Hepatocyte (in vitro differentiated cells): ENCODE results near the gene SPAG6. TPM values are rescaled to one million over a fixed set of nuclear protein-coding genes. Genes with fewer than 3 reads are reported as not detected.
"Not testable (repeated sequence)": the region's sequence is repeated elsewhere in the genome, so short reads cannot be mapped to it uniquely, and the experiment has no call there.

ENCODE experiments used
- DNase-seq: peaks from one replicate; pipeline ENCODE4 v3.0.0-alpha.2; 2016; ENCODE audit warnings: low spot score
- H2AFZ ChIP-seq: fragments of 200-600 bp; sonication (generic); 2 replicates; pipeline ENCODE4 v1.6.0; 2016; ENCODE audit warnings: antibody characterized with exemption, mild to moderate bottlenecking
- H3K27ac ChIP-seq: fragments of 200-600 bp; sonication (generic); 2 replicates; pipeline ENCODE4 v1.5.1; 2016; ENCODE audit warnings: mild to moderate bottlenecking
- H3K27me3 ChIP-seq: fragments of 200-600 bp; sonication (generic); 2 replicates; pipeline ENCODE4 v1.6.1; 2016
- H3K36me3 ChIP-seq: fragments of 200-600 bp; sonication (generic); replicated peaks from 2 replicates; pipeline ENCODE4 v1.5.1; 2016; ENCODE audit warnings: low read depth; ENCODE audit not compliant: insufficient read depth
- H3K4me1 ChIP-seq: fragments of 200-600 bp; sonication (generic); 2 replicates; pipeline ENCODE4 v1.5.1; 2016; ENCODE audit warnings: mild to moderate bottlenecking, moderate library complexity; ENCODE audit not compliant: insufficient read depth
- H3K4me2 ChIP-seq: fragments of 200-600 bp; sonication (generic); 2 replicates; pipeline ENCODE4 v1.6.0; 2016
- H3K4me3 ChIP-seq: fragments of 200-600 bp; sonication (generic); 2 replicates; pipeline ENCODE4 v1.5.1; 2016; ENCODE audit warnings: mild to moderate bottlenecking
- H3K79me2 ChIP-seq: fragments of 200-600 bp; sonication (generic); 2 replicates; pipeline ENCODE4 v1.6.0; 2017; ENCODE audit warnings: mild to moderate bottlenecking
- H3K9me2 ChIP-seq: fragments of 200-600 bp; sonication (generic); replicated peaks from 2 replicates; pipeline ENCODE4 v1.6.0; 2017; ENCODE audit warnings: mild to moderate bottlenecking; ENCODE audit not compliant: insufficient read depth
- H3K9me3 ChIP-seq: fragments of 200-600 bp; sonication (generic); 2 replicates; pipeline ENCODE4 v1.5.1; 2016; ENCODE audit warnings: low read depth, mild to moderate bottlenecking
- H4K20me1 ChIP-seq: fragments of 200-600 bp; sonication (generic); 2 replicates; pipeline ENCODE4 v1.6.0; 2016; ENCODE audit warnings: mild to moderate bottlenecking; ENCODE audit not compliant: insufficient read depth, poor library complexity, severe bottlenecking
- EZH2 ChIP-seq: fragments of 200-600 bp; sonication (generic); IDR thresholded peaks from 2 replicates; pipeline ENCODE4 v1.6.1; 2016; ENCODE audit warnings: antibody characterized with exemption, mild to moderate bottlenecking, borderline replicate concordance
- EZH2phosphoT487 ChIP-seq: fragments of 200-600 bp; sonication (generic); IDR thresholded peaks from one replicate; pipeline ENCODE4 v1.6.1; 2018; ENCODE audit warnings: antibody characterized with exemption, mild to moderate bottlenecking, low read depth, moderate library complexity; ENCODE audit not compliant: unreplicated experiment, severe bottlenecking
- WGBS: methylation state at CpG from one replicate; pipeline ENCODE4 v1.1.6; 2016; ENCODE audit warnings: low lambda C conversion rate; ENCODE audit errors: missing lambda C conversion rate; 5-methylcytosine and 5-hydroxymethylcytosine counted together
- polyA plus RNA-seq: library from polyadenylated mRNA; unstranded; fragments of >200 nt; fragmentation: Nextera tagmentation; extraction: Ambion mirVana; gene quantifications from 2 replicates; pipeline ENCODE4 v1.2.1, GENCODE V29; 2016
- total RNA-seq: library from RNA; depleted of rRNA; stranded (reverse); fragments of >200 nt; gene quantifications from 2 replicates; pipeline ENCODE4 v1.2.3, GENCODE V29; 2014
- TF ChIP-seq, protein P1 (sequence below): fragments of 200-600 bp; sonication (generic); IDR thresholded peaks from 2 replicates; pipeline ENCODE4 v1.5.1; 2016; ENCODE audit warnings: antibody characterized with exemption, mild to moderate bottlenecking; ENCODE audit not compliant: poor library complexity

The SPAG6 gene
- total and polyA plus RNA-seq, 2 experiments from 2014 or later = 0.17 TPM; not detected in 1

DNA sequence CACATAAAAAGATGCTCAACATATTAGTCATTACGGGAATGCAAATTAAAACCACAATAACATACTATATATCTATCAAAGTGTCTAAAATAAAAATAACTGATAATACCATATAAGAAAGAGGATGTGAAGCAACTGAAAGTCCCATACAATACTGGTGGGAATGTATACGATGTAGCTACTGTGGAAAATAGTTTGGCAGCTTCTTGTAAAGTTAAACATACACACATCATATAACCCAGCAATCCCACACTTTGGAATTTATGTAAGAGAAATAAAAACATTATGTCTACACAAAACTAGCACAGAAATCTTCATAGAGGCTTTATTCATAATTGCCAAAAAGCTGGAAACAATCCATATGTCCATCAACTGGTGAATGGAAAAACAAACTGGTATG is 39.6 kb upstream of the SPAG6 start:
- no peaks in the 10 kb centered on the region for H4K20me1 ChIP-seq
- H3K9me3 ChIP-seq = no peaks in the 10 kb centered on the region
- H3K27ac ChIP-seq = no peak overlapping the region
- no peak for TF ChIP-seq EZH2phosphoT487
- TF ChIP-seq EZH2 = no peak
- TF ChIP-seq, protein P1, sequence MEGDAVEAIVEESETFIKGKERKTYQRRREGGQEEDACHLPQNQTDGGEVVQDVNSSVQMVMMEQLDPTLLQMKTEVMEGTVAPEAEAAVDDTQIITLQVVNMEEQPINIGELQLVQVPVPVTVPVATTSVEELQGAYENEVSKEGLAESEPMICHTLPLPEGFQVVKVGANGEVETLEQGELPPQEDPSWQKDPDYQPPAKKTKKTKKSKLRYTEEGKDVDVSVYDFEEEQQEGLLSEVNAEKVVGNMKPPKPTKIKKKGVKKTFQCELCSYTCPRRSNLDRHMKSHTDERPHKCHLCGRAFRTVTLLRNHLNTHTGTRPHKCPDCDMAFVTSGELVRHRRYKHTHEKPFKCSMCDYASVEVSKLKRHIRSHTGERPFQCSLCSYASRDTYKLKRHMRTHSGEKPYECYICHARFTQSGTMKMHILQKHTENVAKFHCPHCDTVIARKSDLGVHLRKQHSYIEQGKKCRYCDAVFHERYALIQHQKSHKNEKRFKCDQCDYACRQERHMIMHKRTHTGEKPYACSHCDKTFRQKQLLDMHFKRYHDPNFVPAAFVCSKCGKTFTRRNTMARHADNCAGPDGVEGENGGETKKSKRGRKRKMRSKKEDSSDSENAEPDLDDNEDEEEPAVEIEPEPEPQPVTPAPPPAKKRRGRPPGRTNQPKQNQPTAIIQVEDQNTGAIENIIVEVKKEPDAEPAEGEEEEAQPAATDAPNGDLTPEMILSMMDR = no peak
- H3K36me3 ChIP-seq = no peaks in the 10 kb centered on the region
- peaks cover 2% of the 10 kb centered on the region for H3K27me3 ChIP-seq
- no peaks in the 10 kb centered on the region for H3K9me2 ChIP-seq
- DNase-seq = no peak
- no peaks in the 10 kb centered on the region for H3K79me2 ChIP-seq
- no peak overlapping the region for H2AFZ ChIP-seq
- H3K4me1 ChIP-seq = no peaks in the 10 kb centered on the region
- H3K4me2 ChIP-seq = no peak overlapping the region
- no peak overlapping the region for H3K4me3 ChIP-seq
- WGBS = 84% methylated on average over 2 of the region's 2 CpGs

DNA sequence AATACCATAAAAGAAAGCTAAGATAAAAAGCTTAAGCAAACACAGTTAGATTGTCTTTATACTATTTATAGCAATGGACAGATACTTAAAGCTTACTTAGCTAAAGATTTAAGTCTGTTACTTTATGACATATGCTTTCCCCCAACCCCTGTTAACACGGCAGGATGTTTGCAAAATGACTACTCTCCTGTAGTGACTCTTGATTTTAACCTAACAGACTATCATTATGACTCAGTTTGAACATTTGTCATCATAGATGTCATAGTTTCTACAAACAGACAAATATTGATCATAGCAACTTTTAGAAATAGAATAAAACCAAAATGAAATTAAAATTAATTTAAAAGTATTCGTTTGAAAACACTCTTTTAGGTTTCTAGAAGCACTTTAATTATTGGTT is 36.9 kb upstream of the SPAG6 start:
- H2AFZ ChIP-seq = no peak overlapping the region
- no peak for DNase-seq
- H3K36me3 ChIP-seq = no peaks in the 10 kb centered on the region
- no peak overlapping the region for H3K4me2 ChIP-seq
- H3K79me2 ChIP-seq = no peaks in the 10 kb centered on the region
- no peaks in the 10 kb centered on the region for H4K20me1 ChIP-seq
- no peaks in the 10 kb centered on the region for H3K9me2 ChIP-seq
- H3K9me3 ChIP-seq = no peaks in the 10 kb centered on the region
- WGBS = 65% methylated on average over 2 of the region's 2 CpGs
- H3K4me3 ChIP-seq = no peak overlapping the region
- H3K27me3 ChIP-seq = peaks cover 6% of the 10 kb centered on the region
- TF ChIP-seq, protein P1 = no peak
- TF ChIP-seq EZH2 (no peak), EZH2phosphoT487 (no peak)
- H3K4me1 ChIP-seq = no peaks in the 10 kb centered on the region
- no peak overlapping the region for H3K27ac ChIP-seq

DNA sequence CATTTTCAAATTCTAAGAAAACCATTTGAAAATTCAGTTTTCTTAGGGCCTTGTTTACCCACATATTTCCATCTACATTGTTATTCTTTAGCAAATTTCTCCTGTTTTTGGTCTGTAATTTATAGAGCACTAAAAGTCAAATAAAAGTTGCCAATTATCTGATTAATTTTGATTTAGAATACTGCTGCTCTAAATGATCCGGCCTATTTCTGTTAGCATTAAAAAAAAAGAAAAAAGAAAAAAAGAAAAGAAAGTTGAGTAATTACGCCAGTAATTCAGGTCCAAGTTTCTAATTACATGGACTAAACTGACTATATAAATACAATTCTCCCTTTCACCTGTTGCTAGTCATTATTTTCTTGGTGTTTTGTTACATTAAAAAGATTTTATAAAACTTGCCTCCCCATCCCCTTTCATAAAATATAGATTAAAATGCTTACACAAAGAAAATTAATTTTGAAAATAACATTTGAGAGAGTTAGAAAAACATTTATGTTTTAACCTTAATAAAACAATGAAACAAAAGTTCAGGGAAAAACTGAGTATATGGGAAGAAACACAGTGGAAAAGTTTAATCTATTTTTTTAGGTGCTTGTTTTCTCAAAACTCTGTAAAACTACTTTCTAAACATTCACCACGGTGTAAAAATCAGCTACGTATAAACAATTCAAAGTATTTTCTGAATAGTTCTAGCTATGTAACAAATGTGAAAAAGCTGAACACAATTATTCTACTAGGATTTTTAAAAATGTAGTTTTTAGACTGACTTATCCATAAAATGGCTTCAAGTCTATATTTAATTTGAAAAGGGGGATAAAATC is 35.9 kb upstream of the SPAG6 start:
- no peaks in the 10 kb centered on the region for H3K9me3 ChIP-seq
- H3K79me2 ChIP-seq = no peaks in the 10 kb centered on the region
- WGBS = 87% methylated on average over 4 of the region's 4 CpGs
- TF ChIP-seq EZH2phosphoT487 (no peak), EZH2 (no peak)
- TF ChIP-seq, protein P1 = no peak
- no peak overlapping the region for H3K4me2 ChIP-seq
- no peaks in the 10 kb centered on the region for H4K20me1 ChIP-seq
- no peak for DNase-seq
- no peaks in the 10 kb centered on the region for H3K4me1 ChIP-seq
- no peak overlapping the region for H2AFZ ChIP-seq
- H3K4me3 ChIP-seq = no peak overlapping the region
- H3K36me3 ChIP-seq = no peaks in the 10 kb centered on the region
- no peak overlapping the region for H3K27ac ChIP-seq
- peaks cover 6% of the 10 kb centered on the region for H3K27me3 ChIP-seq
- no peaks in the 10 kb centered on the region for H3K9me2 ChIP-seq

DNA sequence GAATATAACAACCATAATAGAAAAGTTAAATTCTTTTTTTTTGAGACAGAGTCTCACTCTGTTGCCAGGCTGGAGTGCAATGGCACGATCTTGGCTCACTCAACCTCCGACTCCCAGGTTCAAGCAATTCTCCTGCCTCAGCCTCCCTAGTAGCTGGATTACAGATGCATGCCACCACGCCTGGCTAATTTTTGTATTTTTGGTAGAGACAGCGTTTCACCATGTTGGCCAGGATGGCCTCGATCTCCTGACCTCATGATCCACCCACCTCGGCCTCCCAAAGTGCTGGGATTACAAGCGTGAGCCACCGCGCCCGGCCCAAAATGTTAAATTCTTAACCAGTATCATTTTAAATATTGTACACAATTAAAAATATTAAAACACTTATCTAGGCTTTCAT is 35.3 kb upstream of the SPAG6 start:
- H3K79me2 ChIP-seq, H3K36me3 ChIP-seq, H2AFZ ChIP-seq, H3K27ac ChIP-seq, H3K9me3 ChIP-seq, H4K20me1 ChIP-seq, H3K4me2 ChIP-seq, H3K27me3 ChIP-seq, DNase-seq, H3K4me3 ChIP-seq, H3K4me1 ChIP-seq, H3K9me2 ChIP-seq: not testable (repeated sequence)
- 97% methylated on average over 10 of the region's 10 CpGs for WGBS
